ENCODE results near the gene DHRS11. TPM values are rescaled to one million over a fixed set of nuclear protein-coding genes. Genes with fewer than 3 reads are reported as not detected.

Gene DHRS11
- total RNA-seq, 2 experiments from 2014 or later: 8.6 to 9.2 TPM

- peaks cover 16% of the 10 kb centered on the region for H3K4me1 Mint-ChIP-seq (ENCODE audit: low read depth)
- no peak overlapping the region for H3K4me3 Mint-ChIP-seq
- ChIA-PET POLR2A (interaction anchor here (1.1 kb wide), 1 partner anchor 9 kb away, joined by 3 read pairs; no protein-coding TSS in a partner anchor), CTCF (interaction anchor here (1.5 kb wide), 1 partner anchor 8 kb away, joined by 4 read pairs; no protein-coding TSS in a partner anchor)
- intact Hi-C loops (cut with micrococcal nuclease): no loop called here
- H3K27ac Mint-ChIP-seq: no peak overlapping the region
- ATAC-seq: no peak
- no peak for DNase-seq
- no peaks in the 10 kb centered on the region for H3K27me3 Mint-ChIP-seq
- no peaks in the 10 kb centered on the region for H3K9me3 Mint-ChIP-seq
- TF ChIP-seq CTCF (IDR thresholded peaks at IDR 0.05): no peak
- peaks cover 5% of the 10 kb centered on the region for H3K36me3 Mint-ChIP-seq (ENCODE audit: low read depth)
Measured at GRCh38 chr17:36597866-36598777, 6.4 kb downstream of the DHRS11 start.

GRCh38 chr17:36598951-36599401 lies 7.3 kb downstream of the DHRS11 start:
- no peaks in the 10 kb centered on the region for H3K27me3 Mint-ChIP-seq
- peaks cover 17% of the 10 kb centered on the region for H3K4me1 Mint-ChIP-seq (ENCODE audit: low read depth)
- ChIA-PET CTCF (interaction anchor here (1.5 kb wide), 1 partner anchor 9 kb away, joined by 4 read pairs; no protein-coding TSS in a partner anchor), POLR2A (interaction anchor here (1.1 to 1.4 kb wide), 3 partner anchors 12 to 53 kb away, joined by 3 to 4 read pairs (median 3); no protein-coding TSS in a partner anchor)
- TF ChIP-seq CTCF (IDR thresholded peaks at IDR 0.05): no peak
- no peaks in the 10 kb centered on the region for H3K9me3 Mint-ChIP-seq
- ATAC-seq (no peak), DNase-seq (no peak)
- intact Hi-C loops (cut with micrococcal nuclease): no loop called here
- peaks cover 6% of the 10 kb centered on the region for H3K36me3 Mint-ChIP-seq (ENCODE audit: low read depth)
- no peak overlapping the region for H3K27ac Mint-ChIP-seq
- no peak overlapping the region for H3K4me3 Mint-ChIP-seq

- H3K9me3 Mint-ChIP-seq: no peaks in the 10 kb centered on the region
- no peaks in the 10 kb centered on the region for H3K27me3 Mint-ChIP-seq
- H3K27ac Mint-ChIP-seq: no peak overlapping the region
- peaks cover 13% of the 10 kb centered on the region for H3K36me3 Mint-ChIP-seq (ENCODE audit: low read depth)
- H3K4me3 Mint-ChIP-seq: no peak overlapping the region
- DNase-seq (no peak), ATAC-seq (no peak)
- H3K4me1 Mint-ChIP-seq (ENCODE audit: low read depth): peaks cover 24% of the 10 kb centered on the region
- intact Hi-C loops (cut with micrococcal nuclease): no loop called here
- CTCF ChIA-PET: interaction anchor here (1.5 kb wide), 1 partner anchor 10 kb away, joined by 4 read pairs; no protein-coding TSS in a partner anchor
- POLR2A ChIA-PET: interaction anchor here (0.9 to 1.4 kb wide), 4 partner anchors 13 to 349 kb away, joined by 3 to 4 read pairs (median 3); partner anchors contain the start of gene AATF
- TF ChIP-seq CTCF (IDR thresholded peaks at IDR 0.05): no peak
Measured at GRCh38 chr17:36599546-36600250, 8.0 kb downstream of the DHRS11 start.

- TF ChIP-seq CTCF (IDR thresholded peaks at IDR 0.05): no peak
- Mint-ChIP-seq H3K27me3 (no peaks in the 10 kb centered on the region), H3K4me1 (ENCODE audit: low read depth) (peaks cover 29% of the 10 kb centered on the region), H3K36me3 (ENCODE audit: low read depth) (peaks cover 21% of the 10 kb centered on the region), H3K9me3 (no peaks in the 10 kb centered on the region), H3K27ac (peak overlapping the region; percentile 87), H3K4me3 (peak overlapping the region; percentile 91)
- ATAC-seq: no peak
- no peak for DNase-seq
- intact Hi-C loops (cut with micrococcal nuclease): no loop called here
- CTCF ChIA-PET: interaction anchor here (2.2 to 5.0 kb wide), 4 partner anchors 9 to 447 kb away, joined by 5 to 45 read pairs (median 27); partner anchors contain the start of gene DHRS11
- POLR2A ChIA-PET: interaction anchor here (1.2 to 3.7 kb wide), 3 partner anchors 7 to 60 kb away, joined by 3 to 21 read pairs (median 4); partner anchors contain the start of gene DHRS11
Measured at GRCh38 chr17:36600465-36600864, 8.8 kb downstream of the DHRS11 start.
